Lower leg skin (tissue), 3 donors: Measurements from ENCODE around the gene CCDC63.

Experiments used
- CTCF ChIP-seq, 3 donors: fragments of 450-650 bp; IDR thresholded peaks; one replicate each; pipeline ENCODE4 v1.5.1; 2016; ENCODE audit warnings: antibody characterized with exemption in 3 of 3, mild to moderate bottlenecking in 3 of 3, moderate library complexity in 2 of 3
- POLR2A ChIP-seq, 2 donors: fragments of 450-650 bp; IDR thresholded peaks; one replicate each; pipeline ENCODE4 v1.6.1; 2016 to 2017; ENCODE audit warnings: antibody characterized with exemption in 2 of 2, mild to moderate bottlenecking in 1 of 2, moderate library complexity in 1 of 2

- TF ChIP-seq CTCF (IDR thresholded peaks at IDR 0.05) (no peak), POLR2A (IDR thresholded peaks at IDR 0.05) (no peak)
Measured at GRCh38 chr12:110907583-110907982, 60.8 kb downstream of the CCDC63 start.
